ENCODE results near the gene CLCF1. TPM values are rescaled to one million over a fixed set of nuclear protein-coding genes. Genes with fewer than 3 reads are reported as not detected.

The CLCF1 gene
- under 1 TPM; 0.79 to 0.81 TPM for total RNA-seq

DNA sequence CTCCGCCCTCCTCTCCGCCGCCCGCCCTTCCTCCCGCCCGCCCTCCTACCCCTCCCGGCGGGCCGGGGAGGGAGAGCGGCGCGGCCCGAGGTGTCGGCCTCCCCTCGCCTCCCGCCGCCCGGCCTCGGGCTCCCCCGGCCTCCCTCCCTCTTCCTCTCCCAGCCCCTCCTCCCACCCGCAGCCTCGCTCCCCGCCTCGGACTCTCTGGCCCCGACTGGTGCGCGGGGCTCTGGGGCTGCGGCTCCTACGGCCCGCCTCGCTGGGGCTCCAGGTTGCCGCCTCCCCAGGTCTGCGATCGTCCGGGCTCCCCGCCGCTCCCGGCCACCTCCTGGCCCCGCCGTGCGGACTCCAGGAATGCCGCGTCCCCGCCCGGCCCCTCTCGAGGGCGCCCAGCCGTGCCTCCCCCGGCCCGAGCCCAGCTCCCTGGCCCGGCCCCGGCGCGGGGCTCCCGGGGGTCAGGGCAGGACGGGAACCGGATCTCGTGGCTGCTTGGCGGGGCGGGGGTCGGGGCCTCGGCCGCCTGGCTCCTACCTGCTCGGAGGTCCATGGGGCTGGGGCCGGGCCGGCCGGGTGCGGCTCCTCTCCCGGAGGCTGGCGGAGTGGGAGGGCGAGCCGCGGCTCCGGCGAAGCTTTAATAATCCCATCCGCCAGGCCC, at the start of gene CLCF1:
Gene CLCF1, minus strand, starts transcription at position 606 of the 655 bp plus-strand sequence. Its CDS starts 59 bp downstream, at position 547.
- intact Hi-C loops (cut with micrococcal nuclease) = no loop called here
- Mint-ChIP-seq H3K27ac (peak within 1 kb of the TSS; percentile 88), H3K4me3 (peak within 1 kb of the TSS; percentile 78), H3K9me3 (no peaks in the 10 kb centered on the region), H3K27me3 (peaks cover 27% of the 10 kb centered on the region), H3K4me1 (ENCODE audit: low read depth) (peaks cover 52% of the 10 kb centered on the region), H3K36me3 (ENCODE audit: low read depth) (no peaks in the 10 kb centered on the region)
- TF ChIP-seq, protein P1, sequence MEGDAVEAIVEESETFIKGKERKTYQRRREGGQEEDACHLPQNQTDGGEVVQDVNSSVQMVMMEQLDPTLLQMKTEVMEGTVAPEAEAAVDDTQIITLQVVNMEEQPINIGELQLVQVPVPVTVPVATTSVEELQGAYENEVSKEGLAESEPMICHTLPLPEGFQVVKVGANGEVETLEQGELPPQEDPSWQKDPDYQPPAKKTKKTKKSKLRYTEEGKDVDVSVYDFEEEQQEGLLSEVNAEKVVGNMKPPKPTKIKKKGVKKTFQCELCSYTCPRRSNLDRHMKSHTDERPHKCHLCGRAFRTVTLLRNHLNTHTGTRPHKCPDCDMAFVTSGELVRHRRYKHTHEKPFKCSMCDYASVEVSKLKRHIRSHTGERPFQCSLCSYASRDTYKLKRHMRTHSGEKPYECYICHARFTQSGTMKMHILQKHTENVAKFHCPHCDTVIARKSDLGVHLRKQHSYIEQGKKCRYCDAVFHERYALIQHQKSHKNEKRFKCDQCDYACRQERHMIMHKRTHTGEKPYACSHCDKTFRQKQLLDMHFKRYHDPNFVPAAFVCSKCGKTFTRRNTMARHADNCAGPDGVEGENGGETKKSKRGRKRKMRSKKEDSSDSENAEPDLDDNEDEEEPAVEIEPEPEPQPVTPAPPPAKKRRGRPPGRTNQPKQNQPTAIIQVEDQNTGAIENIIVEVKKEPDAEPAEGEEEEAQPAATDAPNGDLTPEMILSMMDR (IDR thresholded peaks at IDR 0.05) = no peak
- POLR2A ChIA-PET = interaction anchor here (0.6 to 4.6 kb wide), 7 partner anchors 10 to 106 kb away, joined by 3 to 20 read pairs (median 3); partner anchors contain the start of genes POLD4 and TBC1D10C
- peak; percentile 35 for DNase-seq
- CTCF ChIA-PET = interaction anchor here (1.1 to 30.8 kb wide), 5 partner anchors 9 to 241 kb away, joined by 3 to 883 read pairs (median 31); partner anchors contain the start of gene POLD4
- ATAC-seq = peak; percentile 14

DNA sequence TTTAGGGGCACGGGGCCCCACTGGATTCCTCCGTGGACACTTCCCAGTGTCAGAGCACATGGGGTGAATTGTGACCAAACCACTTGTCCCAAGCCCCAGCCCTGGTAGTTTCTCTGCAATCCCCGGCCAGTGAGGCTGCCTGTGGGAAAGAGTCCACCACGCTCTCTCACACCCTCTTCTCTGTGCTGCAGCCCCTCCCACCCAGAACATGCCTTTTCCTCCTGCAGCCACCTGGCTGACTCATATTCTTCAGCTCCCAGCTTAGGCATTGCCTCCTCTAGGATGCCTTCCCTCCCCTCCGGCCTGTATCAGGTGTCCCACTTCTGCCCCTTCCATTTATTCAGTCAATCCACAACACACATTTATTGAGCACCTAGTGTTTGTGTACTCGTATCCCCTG, 49.5 kb upstream of the CLCF1 start:
- H3K4me1 Mint-ChIP-seq (ENCODE audit: low read depth) = peaks cover 32% of the 10 kb centered on the region
- intact Hi-C loops (cut with micrococcal nuclease) = no loop called here
- H3K27me3 Mint-ChIP-seq = no peaks in the 10 kb centered on the region
- ChIA-PET CTCF (interaction anchor here (1.2 kb wide), 1 partner anchor 12 kb away, joined by 3 read pairs; no protein-coding TSS in a partner anchor), POLR2A (interaction anchor here (1.0 to 10.0 kb wide), 4 partner anchors 8 to 20 kb away, joined by 3 to 178 read pairs (median 54); partner anchors contain the start of genes PPP1CA, PTPRCAP and TBC1D10C)
- TF ChIP-seq, protein P1 (IDR thresholded peaks at IDR 0.05) = no peak
- no peak overlapping the region for H3K4me3 Mint-ChIP-seq
- ATAC-seq (no peak), DNase-seq (no peak)
- no peak overlapping the region for H3K27ac Mint-ChIP-seq
- no peaks in the 10 kb centered on the region for H3K9me3 Mint-ChIP-seq
- H3K36me3 Mint-ChIP-seq (ENCODE audit: low read depth) = peaks cover 1% of the 10 kb centered on the region

DNA sequence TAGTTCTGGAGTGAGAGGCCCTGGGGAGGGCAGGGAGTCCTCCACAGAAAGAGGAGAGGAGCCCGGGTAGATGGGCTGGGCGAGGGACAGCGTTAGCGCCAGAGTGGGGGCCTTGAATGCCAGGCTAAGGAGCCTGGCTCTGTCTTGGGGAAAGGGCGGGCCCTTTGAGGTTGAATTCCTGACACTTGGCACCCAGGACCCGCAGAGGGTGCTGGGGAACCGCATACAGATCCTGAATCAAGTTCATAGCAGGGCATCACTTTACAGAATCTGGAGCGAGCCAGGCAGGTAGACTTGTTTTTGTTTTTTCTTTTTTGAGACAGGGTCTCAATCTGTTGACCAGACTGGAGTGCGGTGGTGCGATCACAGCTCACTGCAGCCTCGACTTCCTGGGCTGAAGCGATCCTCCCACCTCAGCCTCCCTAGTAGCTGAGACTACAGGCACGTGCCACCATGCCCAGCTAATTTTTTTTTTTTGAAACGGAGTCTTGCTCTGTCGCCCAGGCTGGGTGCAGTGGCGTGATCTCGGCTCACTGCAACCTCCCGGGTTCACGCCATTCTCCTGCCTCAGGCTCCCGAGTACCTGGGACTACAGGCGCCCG, 48.1 kb upstream of the CLCF1 start:
- ChIA-PET POLR2A (interaction anchor here (1.0 to 10.0 kb wide), 8 partner anchors 8 to 63 kb away, joined by 3 to 178 read pairs (median 28); partner anchors contain the start of genes AIP, PPP1CA, PTPRCAP and TBC1D10C), CTCF (interaction anchor here (0.8 to 3.5 kb wide), 2 partner anchors 19 to 47 kb away, joined by 4 to 21 read pairs; partner anchors contain the start of genes PPP1CA and TBC1D10C)
- H3K4me1 Mint-ChIP-seq (ENCODE audit: low read depth) = peaks cover 41% of the 10 kb centered on the region
- no peaks in the 10 kb centered on the region for H3K27me3 Mint-ChIP-seq
- no peaks in the 10 kb centered on the region for H3K36me3 Mint-ChIP-seq (ENCODE audit: low read depth)
- intact Hi-C loops (cut with micrococcal nuclease) = no loop called here
- TF ChIP-seq, protein P1 (IDR thresholded peaks at IDR 0.05) = no peak
- ATAC-seq = no peak
- no peaks in the 10 kb centered on the region for H3K9me3 Mint-ChIP-seq
- H3K4me3 Mint-ChIP-seq = peak overlapping the region; percentile 67
- peak overlapping the region; percentile 84 for H3K27ac Mint-ChIP-seq
- no peak for DNase-seq

DNA sequence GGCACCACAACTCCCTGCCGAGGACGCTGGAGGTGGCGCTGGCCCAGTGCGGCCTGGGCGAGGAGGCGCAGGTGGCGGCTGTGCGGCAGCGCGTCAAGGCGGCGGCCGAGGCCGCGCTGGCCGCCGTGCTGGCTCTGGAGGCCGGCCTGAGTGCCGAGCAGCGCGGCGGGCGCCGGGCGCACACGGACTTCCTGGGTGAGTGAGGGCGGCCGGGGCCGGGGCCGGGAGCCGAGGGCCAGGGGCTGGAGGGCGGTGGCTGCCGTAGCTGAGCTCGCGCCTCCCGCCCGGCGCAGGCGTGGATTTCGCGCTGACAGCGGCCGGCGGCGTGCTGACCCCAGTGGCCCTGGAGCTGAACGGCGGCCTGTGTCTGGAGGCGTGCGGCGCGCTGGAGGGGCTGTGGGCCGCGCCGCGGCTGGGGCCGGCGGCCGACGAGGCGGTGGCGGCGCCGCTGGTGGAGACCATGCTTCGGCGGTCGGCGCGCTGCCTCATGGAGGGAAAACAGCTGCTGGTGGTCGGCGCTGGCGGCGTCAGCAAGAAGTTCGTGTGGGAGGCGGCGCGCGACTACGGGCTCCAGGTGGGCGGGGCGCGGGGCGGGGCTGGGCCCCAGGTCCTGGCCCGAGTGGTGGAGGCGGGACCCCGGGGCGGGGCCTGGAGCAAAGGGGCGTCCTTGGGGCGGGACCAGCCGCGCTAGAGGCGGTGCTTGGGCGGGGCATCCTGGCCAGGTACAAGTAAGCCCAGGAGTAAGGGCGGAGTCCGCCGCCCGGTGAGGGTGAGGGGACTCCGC, 47.4 kb upstream of the CLCF1 start:
- POLR2A ChIA-PET = interaction anchor here (1.0 to 10.0 kb wide), 11 partner anchors 8 to 70 kb away, joined by 3 to 178 read pairs (median 8); partner anchors contain the start of genes AIP, PPP1CA, PTPRCAP and TBC1D10C
- H3K9me3 Mint-ChIP-seq = no peaks in the 10 kb centered on the region
- peaks cover 48% of the 10 kb centered on the region for H3K4me1 Mint-ChIP-seq (ENCODE audit: low read depth)

More for the DNA sequence above, 47.4 kb upstream of the CLCF1 start:
- DNase-seq = peak; percentile 99
- intact Hi-C loops (cut with micrococcal nuclease) = no loop called here
- Mint-ChIP-seq H3K36me3 (ENCODE audit: low read depth) (no peaks in the 10 kb centered on the region), H3K27ac (peak overlapping the region; percentile 84), H3K27me3 (no peaks in the 10 kb centered on the region), H3K4me3 (peak overlapping the region; percentile 82)
- ATAC-seq = peak; percentile 91
- TF ChIP-seq, protein P1 (IDR thresholded peaks at IDR 0.05) = no peak
- CTCF ChIA-PET = interaction anchor here (0.8 to 3.5 kb wide), 7 partner anchors 10 to 85 kb away, joined by 4 to 21 read pairs (median 4); partner anchors contain the start of genes PITPNM1, PPP1CA, PTPRCAP and TBC1D10C
